ENCODE measurements around the gene LMBR1L. TPM values are rescaled to one million over a fixed set of nuclear protein-coding genes. Genes with fewer than 3 reads are reported as not detected.

Gene LMBR1L
- total and polyA plus RNA-seq, 2 of the 8 experiments (the other 6 are each of a cell fraction or from before 2014, with no cell fraction given) = 36.6 to 49.6 TPM

DNA sequence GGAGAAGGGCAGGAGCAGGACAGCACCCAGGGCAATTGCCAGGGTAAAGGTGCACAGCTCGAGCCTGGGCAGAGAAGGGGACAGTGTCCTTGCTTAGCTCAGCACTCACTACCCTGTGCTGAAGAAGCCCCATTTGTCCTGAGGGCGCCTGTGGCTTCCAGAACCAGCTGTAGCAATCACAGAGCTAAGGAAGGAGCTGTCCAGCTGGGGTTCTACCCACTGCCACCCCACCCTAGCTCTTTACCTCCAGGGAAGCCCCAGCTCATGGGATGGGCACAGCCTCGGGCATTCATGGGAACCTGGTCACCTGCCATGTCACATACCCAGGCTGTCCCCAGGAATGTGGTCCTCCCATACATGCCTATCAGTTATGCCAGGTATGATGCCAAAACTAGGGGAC lies 5.8 kb downstream of the LMBR1L start:
- Histone ChIP-seq H2BK20ac (ENCODE audit: low read length) (no peak overlapping the region), H4K5ac (ENCODE audit: insufficient read length, low read depth, low read length) (no peak overlapping the region), H3K27ac (ENCODE audit: low read depth, low read length) (no peak overlapping the region), H3K9me3 (ENCODE audit: insufficient read depth in 2 of 2, low read depth in 1 of 2, low read length in 1 of 2) (no peaks in the 10 kb centered on the region), H2BK12ac (ENCODE audit: low read depth, low read length) (no peak overlapping the region), H3K79me1 (ENCODE audit: low read depth, low read length) (peaks cover 13% of the 10 kb centered on the region; the same call in 1 of the 2 replicates), H3K4me3 (ENCODE audit: extremely low read depth in 1 of 4, insufficient read depth in 2 of 4, low read depth in 3 of 4, low read length in 4 of 4) (no peak overlapping the region), H3K27me3 (replicated peaks in 1 of 4; ENCODE audit: control insufficient read depth in 3 of 4, extremely low read depth in 1 of 4, insufficient read depth in 3 of 4, low read length in 3 of 4) (no peaks in the 10 kb centered on the region), H3K23ac (ENCODE audit: insufficient read length) (no peak overlapping the region), H3K4me2 (ENCODE audit: insufficient read depth in 1 of 2, low read depth in 2 of 2, low read length in 2 of 2) (no peak overlapping the region), H3K4ac (replicated peaks; ENCODE audit: insufficient read length, low read depth, low read length) (no peak overlapping the region), H3K79me2 (ENCODE audit: control insufficient read depth in 1 of 2, insufficient read depth in 2 of 2, low read length in 2 of 2) (peaks cover 0 to 19% of the 10 kb centered on the region in 2 experiments; a peak in 2 of 4 replicates), H2BK15ac (ENCODE audit: low read length) (no peak overlapping the region), H4K20me1 (replicated peaks in 1 of 2; ENCODE audit: control insufficient read depth in 1 of 2, insufficient read depth in 2 of 2, low read length in 2 of 2) (peaks cover 3 to 19% of the 10 kb centered on the region in 2 experiments), H3K14ac (ENCODE audit: insufficient read length) (no peak overlapping the region), H3K9ac (replicated peaks in 1 of 4; ENCODE audit: extremely low read depth in 1 of 4, low read depth in 3 of 4, low read length in 3 of 4) (no peak overlapping the region), H2BK120ac (replicated peaks; ENCODE audit: low read depth, low read length) (no peak overlapping the region), H3K56ac (replicated peaks; ENCODE audit: insufficient read length, low read depth, low read length) (no peak overlapping the region), H3K4me1 (replicated peaks in 1 of 4; ENCODE audit: control insufficient read depth in 3 of 4, insufficient read depth in 4 of 4, low read length in 3 of 4) (peaks cover 0 to 7% (median 2%) of the 10 kb centered on the region in 4 experiments; a peak in 4 of 7 replicates), H4K8ac (ENCODE audit: extremely low read depth, insufficient read depth, low read length) (no peak overlapping the region), H4K91ac (replicated peaks; ENCODE audit: insufficient read length, low read length) (no peak overlapping the region), H2AFZ (ENCODE audit: low read length) (no peak overlapping the region), H2BK5ac (ENCODE audit: low read depth, low read length) (no peak overlapping the region), H3K18ac (ENCODE audit: extremely low read depth, low read length) (no peak overlapping the region), H3K36me3 (ENCODE audit: control insufficient read depth in 2 of 4, insufficient read depth in 4 of 4, low read length in 3 of 4) (peaks cover 8 to 29% (median 18%) of the 10 kb centered on the region in 4 experiments; a peak in 7 of 8 replicates), H3K23me2 (ENCODE audit: low read depth, low read length) (0 out of 2 replicates have a peak, but pooled peaks cover 1% of the 10 kb centered on the region), H2AK5ac (ENCODE audit: low read depth, low read length) (no peak overlapping the region)
- POLR2A ChIA-PET (ENCODE audit: partially characterized antibody) = interaction anchor here (1.0 to 4.5 kb wide), 6 partner anchors 9 to 159 kb away, joined by 3 to 39 read pairs (median 6); partner anchors contain the start of gene TUBA1B
- DNase-seq (ENCODE audit: low read depth in 1 of 2, low spot score in 2 of 2) (no peak), FAIRE-seq (no peak)
- CTCF ChIA-PET (ENCODE audit: partially characterized antibody) = interaction anchor here (0.7 to 16.2 kb wide), 11 partner anchors 9 to 184 kb away, joined by 3 to 235 read pairs (median 4); partner anchors contain the start of gene DHH
- TF ChIP-seq NRF1 (IDR thresholded peaks at IDR 0.05; ENCODE audit: low read depth, low read length) (no peak), HDAC6 (IDR thresholded peaks at IDR 0.05; ENCODE audit: low read depth, low read length) (no peak)
- TF ChIP-seq, protein P1, sequence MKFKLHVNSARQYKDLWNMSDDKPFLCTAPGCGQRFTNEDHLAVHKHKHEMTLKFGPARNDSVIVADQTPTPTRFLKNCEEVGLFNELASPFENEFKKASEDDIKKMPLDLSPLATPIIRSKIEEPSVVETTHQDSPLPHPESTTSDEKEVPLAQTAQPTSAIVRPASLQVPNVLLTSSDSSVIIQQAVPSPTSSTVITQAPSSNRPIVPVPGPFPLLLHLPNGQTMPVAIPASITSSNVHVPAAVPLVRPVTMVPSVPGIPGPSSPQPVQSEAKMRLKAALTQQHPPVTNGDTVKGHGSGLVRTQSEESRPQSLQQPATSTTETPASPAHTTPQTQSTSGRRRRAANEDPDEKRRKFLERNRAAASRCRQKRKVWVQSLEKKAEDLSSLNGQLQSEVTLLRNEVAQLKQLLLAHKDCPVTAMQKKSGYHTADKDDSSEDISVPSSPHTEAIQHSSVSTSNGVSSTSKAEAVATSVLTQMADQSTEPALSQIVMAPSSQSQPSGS (IDR thresholded peaks at IDR 0.05; ENCODE audit: low read length) = no peak
- 53% methylated on average over 3 of the region's 3 CpGs; no CpG with 5 or more reads in 1 of the 2 experiments for WGBS, 2 experiments (ENCODE audit: extremely low coverage in 1 of 2, insufficient coverage in 1 of 2, insufficient read length in 1 of 2, insufficient replicate concordance in 2 of 2, low coverage in 1 of 2, low lambda C conversion rate in 2 of 2, missing lambda C conversion rate in 1 of 2)

Data from H1 (cell line).